Measurements from ENCODE around the gene DERL2. TPM values are rescaled to one million over a fixed set of nuclear protein-coding genes. Genes with fewer than 3 reads are reported as not detected.

DERL2 gene
- total and polyA plus RNA-seq, 9 of the 15 experiments (the other 6 are each of a cell fraction or from before 2014, with no cell fraction given), result 11.5 to 105 (median 30.7) TPM

GRCh38 chr17:5473906-5474305 is 12.1 kb downstream of the DERL2 start:
- ATAC-seq, result no peak
- no peaks in the 10 kb centered on the region for H3K27me3 ChIP-seq (ENCODE audit: control insufficient read depth in 2 of 2, insufficient read depth in 2 of 2, low read length in 2 of 2)
- in situ Hi-C loops (cut with MboI) (no loop called here), intact Hi-C loops (cut with micrococcal nuclease) (no loop called here)
- H3K9ac ChIP-seq (ENCODE audit: insufficient read depth in 1 of 2, low read depth in 2 of 2, low read length in 2 of 2), result no peak overlapping the region
- H3K27ac ChIP-seq (ENCODE audit: extremely low read depth, low read depth, low read length), result no peak overlapping the region
- no peak overlapping the region for H3K4me2 ChIP-seq (ENCODE audit: insufficient read depth, low read length)
- ChIA-PET POLR2A (interaction anchor here (1.6 kb wide), 1 partner anchor 11 kb away, joined by 7 read pairs; no protein-coding TSS in a partner anchor), CTCF (ENCODE audit: low intra/inter-chr PET ratio) (no interaction called here)
- no peak overlapping the region for H2AFZ ChIP-seq (ENCODE audit: low read depth, low read length)
- DNase-seq (ENCODE audit: extremely low read depth in 1 of 4, low spot score in 3 of 4), result no peak
- BruUV-seq (replicated peaks), result no TSS peak
- TF ChIP-seq SMAD3 (CRISPR knock-in tag; conservative IDR thresholded peaks at IDR 0.05), result no peak
- no peak for TF ChIP-seq RBM34 (IDR thresholded peaks at IDR 0.05; ENCODE audit: borderline replicate concordance, insufficient read depth, low read length)
- no peak for TF ChIP-seq ZC3H11A (IDR thresholded peaks at IDR 0.05; ENCODE audit: low read depth, low read length)
- no peak for TF ChIP-seq DMBX1 (CRISPR knock-in tag; IDR thresholded peaks at IDR 0.05; ENCODE audit: borderline replicate concordance)
- peaks cover 47% of the 10 kb centered on the region for H3K36me3 ChIP-seq (ENCODE audit: control insufficient read depth, insufficient read depth, low read length)
- H4K20me1 ChIP-seq (replicated peaks; ENCODE audit: control insufficient read depth, insufficient read depth, low read length), result no peaks in the 10 kb centered on the region
- no peaks in the 10 kb centered on the region for H3K9me1 ChIP-seq (ENCODE audit: control insufficient read depth, insufficient read depth, low read length)
- 93% methylated on average over 2 of the region's 2 CpGs for WGBS (ENCODE audit: insufficient coverage, low coverage, missing lambda C conversion rate)
- H3K4me1 ChIP-seq (replicated peaks in 1 of 2; ENCODE audit: control insufficient read depth in 2 of 2, insufficient read depth in 2 of 2, low read length in 2 of 2), result peaks cover 0 to 2% of the 10 kb centered on the region in 2 experiments; a peak in 1 of 5 replicates
- FAIRE-seq, result no peak
- no peaks in the 10 kb centered on the region for H3K9me3 ChIP-seq (replicated peaks; ENCODE audit: control insufficient read depth, insufficient read depth, low read depth, low read length)
- no peaks in the 10 kb centered on the region for H3K79me2 ChIP-seq (ENCODE audit: control insufficient read depth, insufficient read depth, low read length)
- H3K4me3 ChIP-seq, result no peak overlapping the region

- WGBS (ENCODE audit: insufficient coverage, low coverage, missing lambda C conversion rate), result 77% methylated on average over 3 of the region's 3 CpGs
- ATAC-seq, result no peak
- no peak for TF ChIP-seq RBBP5 (IDR thresholded peaks at IDR 0.05; ENCODE audit: borderline replicate concordance, insufficient read depth, low read length, poor library complexity, severe bottlenecking)
- no peak for TF ChIP-seq CBFB (CRISPR knock-in tag; IDR thresholded peaks at IDR 0.05)
Observed at GRCh38 chr17:5472511-5472910, 13.5 kb downstream of the DERL2 start.

More at GRCh38 chr17:5472511-5472910, 13.5 kb downstream of the DERL2 start:
- ChIA-PET POLR2A (no interaction called here), CTCF (ENCODE audit: low intra/inter-chr PET ratio) (no interaction called here)
- no peaks in the 10 kb centered on the region for H3K9me1 ChIP-seq (ENCODE audit: control insufficient read depth, insufficient read depth, low read length)
- intact Hi-C loops (cut with micrococcal nuclease), result no loop called here
- FAIRE-seq (no peak), DNase-seq (ENCODE audit: extremely low read depth in 1 of 4, low spot score in 3 of 4) (no peak)
- peaks cover 0 to 2% of the 10 kb centered on the region in 2 experiments; a peak in 1 of 5 replicates for H3K4me1 ChIP-seq (replicated peaks in 1 of 2; ENCODE audit: control insufficient read depth in 2 of 2, insufficient read depth in 2 of 2, low read length in 2 of 2)
- H3K9ac ChIP-seq (ENCODE audit: insufficient read depth in 1 of 2, low read depth in 2 of 2, low read length in 2 of 2), result no peak overlapping the region
- H3K9me3 ChIP-seq (replicated peaks; ENCODE audit: control insufficient read depth, insufficient read depth, low read depth, low read length), result no peaks in the 10 kb centered on the region
- H3K27ac ChIP-seq (ENCODE audit: extremely low read depth, low read depth, low read length), result no peak overlapping the region
- H4K20me1 ChIP-seq (replicated peaks; ENCODE audit: control insufficient read depth, insufficient read depth, low read length), result no peaks in the 10 kb centered on the region
- no TSS peak for BruUV-seq (replicated peaks)
- in situ Hi-C loops (cut with MboI), result no loop called here
- no peak overlapping the region for H3K4me2 ChIP-seq (ENCODE audit: insufficient read depth, low read length)
- no peak overlapping the region for H3K4me3 ChIP-seq
- no peaks in the 10 kb centered on the region for H3K27me3 ChIP-seq (ENCODE audit: control insufficient read depth in 2 of 2, insufficient read depth in 2 of 2, low read length in 2 of 2)
- peaks cover 13% of the 10 kb centered on the region for H3K79me2 ChIP-seq (ENCODE audit: control insufficient read depth, insufficient read depth, low read length)
- no peak overlapping the region for H2AFZ ChIP-seq (ENCODE audit: low read depth, low read length)
- peaks cover 34% of the 10 kb centered on the region; the same call in 2 of the 3 replicates for H3K36me3 ChIP-seq (ENCODE audit: control insufficient read depth, insufficient read depth, low read length)
